Panc1 (cell line): ENCODE data around the gene MSRB1.

Source experiments
- CTCF ChIP-seq: fragments of 450-650 bp; IDR thresholded peaks from 2 replicates; pipeline ENCODE4 v1.5.1; 2017; ENCODE audit warnings: mild to moderate bottlenecking
- POLR2AphosphoS5 ChIP-seq: IDR thresholded peaks from 2 replicates; pipeline ENCODE4 v1.6.1; 2012; ENCODE audit warnings: mild to moderate bottlenecking, low read depth, low read length, moderate library complexity
- SIN3A ChIP-seq: IDR thresholded peaks from 2 replicates; pipeline ENCODE4 v1.6.1; 2012; ENCODE audit warnings: low read depth, mild to moderate bottlenecking, low read length, moderate library complexity, borderline replicate concordance; ENCODE audit not compliant: insufficient read depth
- TF ChIP-seq, protein P1 (sequence below), 2 experiments: IDR thresholded peaks; 2 replicates each; pipeline ENCODE4 v1.6.1; 2011 to 2012; ENCODE audit warnings: low read depth in 2 of 2, control low read depth in 1 of 2, low read length in 1 of 2, mild to moderate bottlenecking in 1 of 2, moderate library complexity in 1 of 2; ENCODE audit not compliant: insufficient read depth in 1 of 2

DNA sequence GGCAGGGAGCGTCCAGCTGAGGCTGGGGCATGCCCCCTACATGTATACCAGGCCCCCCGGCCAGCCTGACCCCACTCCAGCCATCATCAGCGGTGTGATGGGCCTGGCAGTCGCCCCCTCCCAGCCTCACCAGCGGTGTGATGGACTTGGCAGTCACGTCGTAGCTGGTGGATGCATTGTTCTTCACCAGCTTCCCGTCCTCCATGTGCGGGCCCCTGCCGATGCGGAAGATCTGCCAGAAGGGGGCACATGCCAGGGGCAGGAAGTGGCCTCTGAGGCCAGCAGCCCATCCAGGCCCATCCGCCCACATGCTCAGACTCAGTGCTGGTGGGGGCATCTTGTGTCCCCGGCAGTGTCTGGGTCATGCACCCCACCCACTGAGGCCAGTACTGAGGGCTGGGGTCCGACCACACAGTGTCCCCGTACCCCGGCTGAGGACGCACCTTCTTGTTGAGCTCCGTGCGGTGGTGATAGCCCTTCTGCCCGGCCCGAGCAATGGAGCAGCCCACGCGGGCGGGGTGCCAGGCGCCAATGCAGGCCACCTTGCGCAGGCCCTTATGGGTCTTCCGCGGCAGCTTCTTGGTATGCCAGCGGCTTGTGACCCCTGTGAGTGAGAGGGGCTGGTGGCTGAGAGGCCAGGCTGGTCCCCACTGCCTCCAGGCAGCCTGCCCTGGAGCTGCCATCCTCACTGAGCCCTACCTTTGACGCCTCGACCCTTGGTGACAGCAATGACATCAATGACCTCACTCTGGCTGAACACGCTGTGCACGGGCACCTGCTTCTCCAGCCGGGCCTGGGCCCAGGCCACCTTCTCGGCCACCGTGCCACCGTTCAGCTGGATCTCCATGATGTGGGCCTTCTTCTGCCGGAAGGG is 3.7 kb upstream of the MSRB1 start:
- TF ChIP-seq CTCF (no peak), POLR2AphosphoS5 (no peak), SIN3A (no peak)
- TF ChIP-seq, protein P1, sequence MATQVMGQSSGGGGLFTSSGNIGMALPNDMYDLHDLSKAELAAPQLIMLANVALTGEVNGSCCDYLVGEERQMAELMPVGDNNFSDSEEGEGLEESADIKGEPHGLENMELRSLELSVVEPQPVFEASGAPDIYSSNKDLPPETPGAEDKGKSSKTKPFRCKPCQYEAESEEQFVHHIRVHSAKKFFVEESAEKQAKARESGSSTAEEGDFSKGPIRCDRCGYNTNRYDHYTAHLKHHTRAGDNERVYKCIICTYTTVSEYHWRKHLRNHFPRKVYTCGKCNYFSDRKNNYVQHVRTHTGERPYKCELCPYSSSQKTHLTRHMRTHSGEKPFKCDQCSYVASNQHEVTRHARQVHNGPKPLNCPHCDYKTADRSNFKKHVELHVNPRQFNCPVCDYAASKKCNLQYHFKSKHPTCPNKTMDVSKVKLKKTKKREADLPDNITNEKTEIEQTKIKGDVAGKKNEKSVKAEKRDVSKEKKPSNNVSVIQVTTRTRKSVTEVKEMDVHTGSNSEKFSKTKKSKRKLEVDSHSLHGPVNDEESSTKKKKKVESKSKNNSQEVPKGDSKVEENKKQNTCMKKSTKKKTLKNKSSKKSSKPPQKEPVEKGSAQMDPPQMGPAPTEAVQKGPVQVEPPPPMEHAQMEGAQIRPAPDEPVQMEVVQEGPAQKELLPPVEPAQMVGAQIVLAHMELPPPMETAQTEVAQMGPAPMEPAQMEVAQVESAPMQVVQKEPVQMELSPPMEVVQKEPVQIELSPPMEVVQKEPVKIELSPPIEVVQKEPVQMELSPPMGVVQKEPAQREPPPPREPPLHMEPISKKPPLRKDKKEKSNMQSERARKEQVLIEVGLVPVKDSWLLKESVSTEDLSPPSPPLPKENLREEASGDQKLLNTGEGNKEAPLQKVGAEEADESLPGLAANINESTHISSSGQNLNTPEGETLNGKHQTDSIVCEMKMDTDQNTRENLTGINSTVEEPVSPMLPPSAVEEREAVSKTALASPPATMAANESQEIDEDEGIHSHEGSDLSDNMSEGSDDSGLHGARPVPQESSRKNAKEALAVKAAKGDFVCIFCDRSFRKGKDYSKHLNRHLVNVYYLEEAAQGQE (IDR thresholded peaks at IDR 0.05; ENCODE audit: insufficient read depth in 1 of 2, low read depth in 2 of 2, low read length in 1 of 2): no peak
